IMR-90 (cell line): ENCODE data around the gene CCDC194.

Source experiments
- CEBPB ChIP-seq: IDR thresholded peaks from 2 replicates; pipeline ENCODE4 v1.6.1; 2012; ENCODE audit warnings: low read depth, low read length, improper control_type of control experiment
- CHD1 ChIP-seq: IDR thresholded peaks from 2 replicates; pipeline ENCODE4 v1.6.1; 2012; ENCODE audit warnings: low read depth, low read length, improper control_type of control experiment
- FOS ChIP-seq: fragments of 150-350 bp; IDR thresholded peaks from 2 replicates; pipeline ENCODE4 v1.6.1; 2016; ENCODE audit warnings: low read depth, low read length
- MAFK ChIP-seq: IDR thresholded peaks from 2 replicates; pipeline ENCODE4 v1.6.1; 2012; ENCODE audit warnings: low read depth, low read length, improper control_type of control experiment
- MXI1 ChIP-seq: IDR thresholded peaks from 2 replicates; pipeline ENCODE4 v1.6.1; 2012; ENCODE audit warnings: low read depth, mild to moderate bottlenecking, low read length, moderate library complexity, borderline replicate concordance
- POLR2A ChIP-seq: IDR thresholded peaks from 2 replicates; pipeline ENCODE4 v1.6.1; 2012; ENCODE audit warnings: mild to moderate bottlenecking, low read depth, low read length
- RAD21 ChIP-seq: IDR thresholded peaks from 2 replicates; pipeline ENCODE4 v1.6.1; 2012; ENCODE audit warnings: low read length, improper control_type of control experiment
- RFX5 ChIP-seq: IDR thresholded peaks from 2 replicates; pipeline ENCODE4 v1.8.0; 2012; ENCODE audit warnings: low read depth, mild to moderate bottlenecking, low read length, moderate library complexity
- SMC3 ChIP-seq: fragments of 150-350 bp; IDR thresholded peaks from 2 replicates; pipeline ENCODE4 v1.6.1; 2016; ENCODE audit warnings: low read depth, mild to moderate bottlenecking, antibody characterized with exemption, low read length, moderate library complexity
- TF ChIP-seq, protein P1 (sequence below): conservative IDR thresholded peaks from 2 replicates; pipeline ENCODE4 v1.5.1; 2012; ENCODE audit warnings: mild to moderate bottlenecking, low read depth, low read length, improper control_type of control experiment
- TF ChIP-seq, protein P2 (sequence below): fragments of 150-350 bp; IDR thresholded peaks from 2 replicates; pipeline ENCODE4 v1.6.1; 2017; ENCODE audit warnings: mild to moderate bottlenecking, antibody characterized with exemption, low read length, low read depth
- TF ChIP-seq, protein P3 (sequence below): fragments of 150-350 bp; IDR thresholded peaks from 2 replicates; pipeline ENCODE4 v1.6.1; 2016; ENCODE audit warnings: low read depth, mild to moderate bottlenecking, low read length, moderate library complexity, borderline replicate concordance

DNA sequence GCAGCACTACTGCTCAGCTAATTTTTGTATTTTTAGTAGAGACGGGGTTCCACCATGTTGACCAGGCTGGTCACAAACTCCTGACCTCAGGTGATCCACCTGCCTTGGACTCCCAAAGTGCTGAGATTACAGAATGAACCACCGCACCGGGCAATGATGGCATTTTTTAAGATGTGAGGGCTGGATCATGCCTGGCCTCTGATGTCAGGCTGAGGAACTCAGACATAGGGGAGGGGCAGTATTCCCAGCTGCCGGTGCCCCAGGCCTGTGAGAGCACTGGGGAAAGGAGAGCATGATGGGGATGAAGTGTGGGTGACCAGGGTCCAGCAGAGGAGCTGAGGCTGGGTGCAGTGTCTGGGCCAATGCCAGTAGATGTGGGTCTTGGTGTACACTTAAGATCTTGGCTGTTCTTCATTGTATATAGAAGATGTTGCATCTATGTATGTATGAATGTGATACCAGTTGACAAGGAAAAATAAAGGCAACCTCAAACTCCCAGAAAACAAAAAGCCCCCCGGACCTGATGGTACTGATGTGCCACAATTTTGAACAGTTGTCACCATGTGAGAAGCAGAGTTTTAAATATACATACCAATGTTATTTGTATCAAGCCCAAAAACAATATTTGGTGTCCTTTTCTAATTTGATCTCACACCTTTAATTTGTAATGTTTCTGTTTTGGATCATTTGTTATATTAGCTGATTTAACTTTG lies 13.4 kb downstream of the CCDC194 start:
- TF ChIP-seq, protein P1, sequence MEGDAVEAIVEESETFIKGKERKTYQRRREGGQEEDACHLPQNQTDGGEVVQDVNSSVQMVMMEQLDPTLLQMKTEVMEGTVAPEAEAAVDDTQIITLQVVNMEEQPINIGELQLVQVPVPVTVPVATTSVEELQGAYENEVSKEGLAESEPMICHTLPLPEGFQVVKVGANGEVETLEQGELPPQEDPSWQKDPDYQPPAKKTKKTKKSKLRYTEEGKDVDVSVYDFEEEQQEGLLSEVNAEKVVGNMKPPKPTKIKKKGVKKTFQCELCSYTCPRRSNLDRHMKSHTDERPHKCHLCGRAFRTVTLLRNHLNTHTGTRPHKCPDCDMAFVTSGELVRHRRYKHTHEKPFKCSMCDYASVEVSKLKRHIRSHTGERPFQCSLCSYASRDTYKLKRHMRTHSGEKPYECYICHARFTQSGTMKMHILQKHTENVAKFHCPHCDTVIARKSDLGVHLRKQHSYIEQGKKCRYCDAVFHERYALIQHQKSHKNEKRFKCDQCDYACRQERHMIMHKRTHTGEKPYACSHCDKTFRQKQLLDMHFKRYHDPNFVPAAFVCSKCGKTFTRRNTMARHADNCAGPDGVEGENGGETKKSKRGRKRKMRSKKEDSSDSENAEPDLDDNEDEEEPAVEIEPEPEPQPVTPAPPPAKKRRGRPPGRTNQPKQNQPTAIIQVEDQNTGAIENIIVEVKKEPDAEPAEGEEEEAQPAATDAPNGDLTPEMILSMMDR: no peak
- TF ChIP-seq POLR2A: no peak
- TF ChIP-seq CEBPB: no peak
- no peak for TF ChIP-seq FOS
- no peak for TF ChIP-seq RFX5
- no peak for TF ChIP-seq CHD1
- TF ChIP-seq, protein P2, sequence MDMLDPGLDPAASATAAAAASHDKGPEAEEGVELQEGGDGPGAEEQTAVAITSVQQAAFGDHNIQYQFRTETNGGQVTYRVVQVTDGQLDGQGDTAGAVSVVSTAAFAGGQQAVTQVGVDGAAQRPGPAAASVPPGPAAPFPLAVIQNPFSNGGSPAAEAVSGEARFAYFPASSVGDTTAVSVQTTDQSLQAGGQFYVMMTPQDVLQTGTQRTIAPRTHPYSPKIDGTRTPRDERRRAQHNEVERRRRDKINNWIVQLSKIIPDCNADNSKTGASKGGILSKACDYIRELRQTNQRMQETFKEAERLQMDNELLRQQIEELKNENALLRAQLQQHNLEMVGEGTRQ: no peak
- no peak for TF ChIP-seq MXI1
- no peak for TF ChIP-seq SMC3
- TF ChIP-seq, protein P3, sequence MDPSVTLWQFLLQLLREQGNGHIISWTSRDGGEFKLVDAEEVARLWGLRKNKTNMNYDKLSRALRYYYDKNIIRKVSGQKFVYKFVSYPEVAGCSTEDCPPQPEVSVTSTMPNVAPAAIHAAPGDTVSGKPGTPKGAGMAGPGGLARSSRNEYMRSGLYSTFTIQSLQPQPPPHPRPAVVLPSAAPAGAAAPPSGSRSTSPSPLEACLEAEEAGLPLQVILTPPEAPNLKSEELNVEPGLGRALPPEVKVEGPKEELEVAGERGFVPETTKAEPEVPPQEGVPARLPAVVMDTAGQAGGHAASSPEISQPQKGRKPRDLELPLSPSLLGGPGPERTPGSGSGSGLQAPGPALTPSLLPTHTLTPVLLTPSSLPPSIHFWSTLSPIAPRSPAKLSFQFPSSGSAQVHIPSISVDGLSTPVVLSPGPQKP: no peak
- TF ChIP-seq MAFK: no peak
- TF ChIP-seq RAD21: no peak
